Erythroblast (primary cell): Measurements from ENCODE around the gene ADK.

Source experiments
- GATA1 ChIP-seq: IDR thresholded peaks from 2 replicates; pipeline ENCODE4 v1.6.1; 2011; ENCODE audit warnings: low read depth, mild to moderate bottlenecking, control low read depth, low read length, moderate library complexity
- POLR2A ChIP-seq: IDR thresholded peaks from 2 replicates; pipeline ENCODE4 v1.6.1; 2011; ENCODE audit warnings: mild to moderate bottlenecking, low read length

- TF ChIP-seq POLR2A (no peak), GATA1 (no peak)
Measured at GRCh38 chr10:74330646-74331045, 179.6 kb downstream of the ADK start.
